H9 (cell line): ENCODE results near the gene TCAF1. TPM values are rescaled to one million over a fixed set of nuclear protein-coding genes. Genes with fewer than 3 reads are reported as not detected.

ENCODE experiments used
- DNase-seq: peaks from one replicate; pipeline ENCODE4 v3.0.0-alpha.2; 2017
- H2AFZ ChIP-seq: one replicate; pipeline ENCODE4 v1.6.1; 2013; ENCODE audit warnings: mild to moderate bottlenecking, low read length, control low read depth, moderate library complexity
- H2AK5ac ChIP-seq: 2 replicates; pipeline ENCODE4 v1.6.1; 2013; ENCODE audit warnings: low read length, control low read depth, mixed read lengths; ENCODE audit not compliant: insufficient read length
- H2BK120ac ChIP-seq: one replicate; pipeline ENCODE4 v1.6.1; 2013; ENCODE audit warnings: low read depth, mild to moderate bottlenecking, low read length, control low read depth, inconsistent platforms; ENCODE audit not compliant: poor library complexity, severe bottlenecking
- H2BK12ac ChIP-seq: 2 replicates; pipeline ENCODE4 v1.6.1; 2013; ENCODE audit warnings: low read length, control low read depth, mixed read lengths, low read depth; ENCODE audit not compliant: insufficient read length
- H2BK15ac ChIP-seq: 2 replicates; pipeline ENCODE4 v1.6.1; 2013; ENCODE audit warnings: low read depth, low read length, control low read depth
- H2BK20ac ChIP-seq: one replicate; pipeline ENCODE4 v1.6.1; 2013; ENCODE audit warnings: low read depth, mild to moderate bottlenecking, low read length, control low read depth, inconsistent platforms; ENCODE audit not compliant: poor library complexity, severe bottlenecking
- H2BK5ac ChIP-seq: 2 replicates; pipeline ENCODE4 v1.6.1; 2013; ENCODE audit warnings: low read length, control low read depth, mixed read lengths; ENCODE audit not compliant: insufficient read length
- H3K14ac ChIP-seq: 2 replicates; pipeline ENCODE4 v1.6.1; 2013; ENCODE audit warnings: low read length, control low read depth; ENCODE audit not compliant: insufficient read depth
- H3K18ac ChIP-seq: 2 replicates; pipeline ENCODE4 v1.6.1; 2013; ENCODE audit warnings: low read depth, mild to moderate bottlenecking, mixed read lengths, low read length, control low read depth; ENCODE audit not compliant: insufficient read length
- H3K23ac ChIP-seq: 2 replicates; pipeline ENCODE4 v1.6.1; 2013; ENCODE audit warnings: low read length, control low read depth, mixed read lengths, low read depth; ENCODE audit not compliant: insufficient read length
- H3K23me2 ChIP-seq: 2 replicates; pipeline ENCODE4 v1.6.1; 2013; ENCODE audit warnings: low read depth, mild to moderate bottlenecking, mixed read lengths, low read length, control low read depth; ENCODE audit not compliant: insufficient read length, poor library complexity, severe bottlenecking
- H3K27ac ChIP-seq: 2 replicates; pipeline ENCODE4 v1.5.1; 2013; ENCODE audit warnings: low read length, control low read depth, mixed read lengths, low read depth; ENCODE audit not compliant: insufficient read length
- H3K27me3 ChIP-seq: 2 replicates; pipeline ENCODE4 v1.6.1; 2013; ENCODE audit warnings: low read length, control low read depth, inconsistent platforms; ENCODE audit not compliant: insufficient read depth
- H3K4ac ChIP-seq: 2 replicates; pipeline ENCODE4 v1.6.1; 2013; ENCODE audit warnings: low read depth, mild to moderate bottlenecking, control low read depth, inconsistent platforms, low read length, moderate library complexity
- H3K4me1 ChIP-seq: 2 replicates; pipeline ENCODE4 v1.6.1; 2013; ENCODE audit warnings: low read length, control low read depth, inconsistent platforms; ENCODE audit not compliant: insufficient read depth
- H3K4me2 ChIP-seq: 2 replicates; pipeline ENCODE4 v1.6.1; 2013; ENCODE audit warnings: low read length, control low read depth, mixed read lengths; ENCODE audit not compliant: insufficient read length, insufficient read depth
- H3K56ac ChIP-seq: 2 replicates; pipeline ENCODE4 v1.6.1; 2013; ENCODE audit warnings: low read depth, mild to moderate bottlenecking, mixed read lengths, low read length, control low read depth; ENCODE audit not compliant: insufficient read length
- H3K79me1 ChIP-seq: 2 replicates; pipeline ENCODE4 v1.6.1; 2013; ENCODE audit warnings: low read depth, mild to moderate bottlenecking, moderate library complexity, low read length, control low read depth, inconsistent platforms; ENCODE audit not compliant: insufficient read depth, poor library complexity, severe bottlenecking
- H3K79me2 ChIP-seq: 2 replicates; pipeline ENCODE4 v1.6.1; 2013; ENCODE audit warnings: low read length, control low read depth, inconsistent platforms; ENCODE audit not compliant: insufficient read depth
- H3K9ac ChIP-seq: 2 replicates; pipeline ENCODE4 v1.6.1; 2013; ENCODE audit warnings: low read length, control low read depth, mixed read lengths; ENCODE audit not compliant: insufficient read length; ENCODE audit errors: extremely low read depth
- H3K9me3 ChIP-seq: one replicate; pipeline ENCODE4 v1.6.1; 2013; ENCODE audit warnings: low read depth, low read length, inconsistent platforms; ENCODE audit not compliant: control insufficient read depth
- H3T11ph ChIP-seq: one replicate; pipeline ENCODE4 v1.6.1; 2013; ENCODE audit warnings: mild to moderate bottlenecking, low read length, control low read depth, inconsistent platforms
- H4K20me1 ChIP-seq: one replicate; pipeline ENCODE4 v1.6.1; 2013; ENCODE audit not compliant: control insufficient read depth, insufficient read length, insufficient read depth
- H4K5ac ChIP-seq: 2 replicates; pipeline ENCODE4 v1.6.1; 2013; ENCODE audit warnings: low read depth, mild to moderate bottlenecking, mixed read lengths, low read length, control low read depth; ENCODE audit not compliant: insufficient read length
- H4K8ac ChIP-seq: replicated peaks from 2 replicates; pipeline ENCODE4 v1.6.1; 2013; ENCODE audit warnings: low read length, control low read depth, mixed read lengths, low read depth; ENCODE audit not compliant: insufficient read length
- H4K91ac ChIP-seq: 2 replicates; pipeline ENCODE4 v1.6.1; 2013; ENCODE audit warnings: low read depth, mild to moderate bottlenecking, moderate library complexity, mixed read lengths, low read length, control low read depth; ENCODE audit not compliant: insufficient read length
- H3K27ac Mint-ChIP-seq, 3 experiments: 2 replicates in 2 of 3; 3 replicates in 1 of 3; pipeline ENCODE4 v1.8.0; 2020 to 2021; ENCODE audit warnings: mixed read lengths in 3 of 3, mild to moderate bottlenecking in 1 of 3, moderate library complexity in 1 of 3
- H3K27me3 Mint-ChIP-seq: 2 replicates; pipeline ENCODE4 v1.8.0; 2021; ENCODE audit warnings: low read depth, mild to moderate bottlenecking, moderate library complexity, mixed read lengths
- H3K36me3 Mint-ChIP-seq, 3 experiments: 2 replicates in 2 of 3; 3 replicates in 1 of 3; pipeline ENCODE4 v1.8.0; 2020 to 2021; ENCODE audit warnings: low read depth in 3 of 3, mixed read lengths in 3 of 3; ENCODE audit not compliant: insufficient read depth in 1 of 3
- H3K4me1 Mint-ChIP-seq, 2 experiments: 2 replicates each; pipeline ENCODE4 v1.8.0; 2020; ENCODE audit warnings: mixed read lengths in 2 of 2
- H3K4me3 Mint-ChIP-seq, 2 experiments: 2 replicates in 1 of 2; 3 replicates in 1 of 2; pipeline ENCODE4 v1.8.0; 2020 to 2021; ENCODE audit warnings: mild to moderate bottlenecking in 2 of 2, mixed read lengths in 2 of 2, moderate library complexity in 1 of 2
- H3K9me3 Mint-ChIP-seq, 2 experiments: 2 replicates in 1 of 2; 3 replicates in 1 of 2; pipeline ENCODE4 v1.8.0; 2020; ENCODE audit warnings: mild to moderate bottlenecking in 2 of 2, mixed read lengths in 2 of 2, moderate library complexity in 1 of 2
- WGBS: extraction: QIAGEN DNeasy Blood & Tissue Kit; methylation state at CpG from one replicate; pipeline ENCODE4 v1.1.7; 2013; ENCODE audit warnings: missing lambda C conversion rate, low lambda C conversion rate, mixed read lengths; ENCODE audit not compliant: insufficient read length; ENCODE audit errors: extremely low coverage; 5-methylcytosine and 5-hydroxymethylcytosine counted together
- total RNA-seq: library from RNA; stranded (reverse); gene quantifications from 2 replicates; pipeline ENCODE4 v1.2.1, GENCODE V29; 2021
- TF ChIP-seq, protein P1 (sequence below): fragments of 200-600 bp; sonication (generic); conservative IDR thresholded peaks from 3 replicates; pipeline ENCODE4 v1.8.0; 2021; ENCODE audit warnings: antibody characterized with exemption, mild to moderate bottlenecking

The TCAF1 gene
- total RNA-seq, 1 experiment from 2014 or later = 46.8 TPM

DNA sequence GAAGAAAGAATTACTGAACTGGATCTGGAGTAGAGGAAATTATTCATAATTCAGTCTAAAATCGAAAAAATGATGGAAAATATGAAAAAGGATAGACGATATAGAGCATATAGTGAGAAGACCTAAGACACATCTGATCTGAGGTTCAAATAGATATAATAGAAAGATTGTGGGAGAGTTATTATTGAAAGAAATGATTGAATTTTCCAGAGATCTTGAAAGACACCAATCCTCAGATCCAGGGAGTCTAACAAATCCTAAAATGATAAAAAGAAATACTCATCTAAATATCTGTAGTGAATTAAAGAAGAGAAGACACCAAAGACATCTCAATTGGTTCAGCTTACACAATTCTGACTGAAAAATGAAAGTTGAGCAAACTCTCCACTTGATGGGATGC is 12.9 kb downstream of the TCAF1 start:
- Mint-ChIP-seq H3K27ac (no peak overlapping the region), H3K4me1 (peaks cover 11 to 18% of the 10 kb centered on the region in 2 experiments), H3K9me3 (peaks cover 19 to 20% of the 10 kb centered on the region in 2 experiments), H3K36me3 (peaks cover 14 to 32% (median 24%) of the 10 kb centered on the region in 3 experiments), H3K27me3 (no peaks in the 10 kb centered on the region; the same call in 1 of the 2 replicates), H3K4me3 (no peak overlapping the region)
- no peak overlapping the region for H2BK120ac ChIP-seq
- H3K27ac ChIP-seq = no peak overlapping the region
- WGBS = 100% methylated on average over 1 of the region's 2 CpGs
- H3T11ph ChIP-seq = no peak overlapping the region
- no peak overlapping the region for H2BK20ac ChIP-seq
- H2AK5ac ChIP-seq = no peak overlapping the region
- H3K9ac ChIP-seq = no peak overlapping the region
- no peak overlapping the region for H3K4ac ChIP-seq
- no peak for DNase-seq
- H4K5ac ChIP-seq = no peak overlapping the region
- no peak overlapping the region for H2AFZ ChIP-seq
- H3K4me2 ChIP-seq = no peak overlapping the region
- no peaks in the 10 kb centered on the region; the same call in 1 of the 2 replicates for H3K79me2 ChIP-seq
- no peaks in the 10 kb centered on the region for H3K27me3 ChIP-seq
- no peak overlapping the region for H3K14ac ChIP-seq
- H3K79me1 ChIP-seq = peaks cover 3% of the 10 kb centered on the region
- no peak overlapping the region for H2BK12ac ChIP-seq
- no peak overlapping the region for H4K8ac ChIP-seq
- H2BK15ac ChIP-seq = no peak overlapping the region
- no peak overlapping the region for H2BK5ac ChIP-seq
- no peaks in the 10 kb centered on the region for H3K4me1 ChIP-seq
- peaks cover 8% of the 10 kb centered on the region for H3K23me2 ChIP-seq
- H3K9me3 ChIP-seq = no peaks in the 10 kb centered on the region
- no peak overlapping the region for H3K23ac ChIP-seq
- no peak overlapping the region for H3K56ac ChIP-seq
- H3K18ac ChIP-seq = no peak overlapping the region
- TF ChIP-seq, protein P1, sequence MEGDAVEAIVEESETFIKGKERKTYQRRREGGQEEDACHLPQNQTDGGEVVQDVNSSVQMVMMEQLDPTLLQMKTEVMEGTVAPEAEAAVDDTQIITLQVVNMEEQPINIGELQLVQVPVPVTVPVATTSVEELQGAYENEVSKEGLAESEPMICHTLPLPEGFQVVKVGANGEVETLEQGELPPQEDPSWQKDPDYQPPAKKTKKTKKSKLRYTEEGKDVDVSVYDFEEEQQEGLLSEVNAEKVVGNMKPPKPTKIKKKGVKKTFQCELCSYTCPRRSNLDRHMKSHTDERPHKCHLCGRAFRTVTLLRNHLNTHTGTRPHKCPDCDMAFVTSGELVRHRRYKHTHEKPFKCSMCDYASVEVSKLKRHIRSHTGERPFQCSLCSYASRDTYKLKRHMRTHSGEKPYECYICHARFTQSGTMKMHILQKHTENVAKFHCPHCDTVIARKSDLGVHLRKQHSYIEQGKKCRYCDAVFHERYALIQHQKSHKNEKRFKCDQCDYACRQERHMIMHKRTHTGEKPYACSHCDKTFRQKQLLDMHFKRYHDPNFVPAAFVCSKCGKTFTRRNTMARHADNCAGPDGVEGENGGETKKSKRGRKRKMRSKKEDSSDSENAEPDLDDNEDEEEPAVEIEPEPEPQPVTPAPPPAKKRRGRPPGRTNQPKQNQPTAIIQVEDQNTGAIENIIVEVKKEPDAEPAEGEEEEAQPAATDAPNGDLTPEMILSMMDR = no peak
- no peak overlapping the region for H4K91ac ChIP-seq
- no peaks in the 10 kb centered on the region for H4K20me1 ChIP-seq
